Neural crest cell (in vitro differentiated cells): Measurements from ENCODE around the gene TAAR5. TPM values are rescaled to one million over a fixed set of nuclear protein-coding genes. Genes with fewer than 3 reads are reported as not detected.
"Not testable (repeated sequence)": the region's sequence is repeated elsewhere in the genome, so short reads cannot be mapped to it uniquely, and the experiment has no call there.

ENCODE experiments used
- DNase-seq: peaks from one replicate; pipeline ENCODE4 v3.0.0; 2021; ENCODE audit warnings: low read depth, mixed read lengths, low spot score
- H3K27ac Mint-ChIP-seq: one replicate; pipeline ENCODE4 v1.8.0; 2021; ENCODE audit warnings: mild to moderate bottlenecking, mixed read lengths; ENCODE audit not compliant: unreplicated experiment
- H3K27me3 Mint-ChIP-seq: 2 replicates; pipeline ENCODE4 v1.8.0; 2021; ENCODE audit warnings: low read depth, mild to moderate bottlenecking, mixed read lengths
- H3K36me3 Mint-ChIP-seq: 2 replicates; pipeline ENCODE4 v1.8.0; 2021; ENCODE audit warnings: low read depth, mild to moderate bottlenecking, mixed read lengths
- H3K4me1 Mint-ChIP-seq: 2 replicates; pipeline ENCODE4 v1.8.0; 2021; ENCODE audit warnings: mixed read lengths
- H3K4me3 Mint-ChIP-seq: one replicate; pipeline ENCODE4 v1.8.0; 2021; ENCODE audit warnings: mild to moderate bottlenecking, mixed read lengths
- H3K9me3 Mint-ChIP-seq: 2 replicates; pipeline ENCODE4 v1.8.0; 2021; ENCODE audit warnings: mixed read lengths
- CTCF ChIP-seq: fragments of 200-600 bp; sonication (generic); conservative IDR thresholded peaks from 2 replicates; pipeline ENCODE4 v1.5.0; 2021; ENCODE audit warnings: antibody characterized with exemption, mild to moderate bottlenecking
- long read RNA-seq: library from polyadenylated mRNA; unstranded; transcript quantifications from one replicate; pipeline ENCODE4 v2.0.0, GENCODE V29; 2020
- total RNA-seq: library from RNA; stranded (reverse); gene quantifications from 2 replicates; pipeline ENCODE4 v1.2.1, GENCODE V29; 2021

Gene TAAR5, protein sequence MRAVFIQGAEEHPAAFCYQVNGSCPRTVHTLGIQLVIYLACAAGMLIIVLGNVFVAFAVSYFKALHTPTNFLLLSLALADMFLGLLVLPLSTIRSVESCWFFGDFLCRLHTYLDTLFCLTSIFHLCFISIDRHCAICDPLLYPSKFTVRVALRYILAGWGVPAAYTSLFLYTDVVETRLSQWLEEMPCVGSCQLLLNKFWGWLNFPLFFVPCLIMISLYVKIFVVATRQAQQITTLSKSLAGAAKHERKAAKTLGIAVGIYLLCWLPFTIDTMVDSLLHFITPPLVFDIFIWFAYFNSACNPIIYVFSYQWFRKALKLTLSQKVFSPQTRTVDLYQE
- not detected in 2 replicates for total RNA-seq
- long read RNA-seq = 0 reads

DNA sequence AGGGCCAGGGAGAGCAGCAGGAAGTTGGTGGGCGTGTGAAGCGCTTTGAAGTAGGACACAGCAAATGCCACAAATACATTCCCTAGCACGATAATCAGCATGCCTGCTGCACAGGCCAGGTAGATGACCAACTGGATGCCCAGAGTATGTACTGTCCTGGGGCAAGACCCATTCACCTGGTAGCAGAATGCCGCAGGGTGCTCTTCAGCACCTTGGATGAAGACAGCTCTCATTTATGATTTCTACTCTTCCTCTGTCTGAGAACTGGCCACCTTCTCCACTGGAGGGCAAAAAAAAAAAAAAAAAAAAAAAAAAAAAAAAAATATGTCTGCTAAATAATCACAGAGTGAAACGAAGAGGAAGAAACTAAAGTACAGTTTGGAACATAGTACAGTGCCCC lies at the start of gene TAAR5:
TSS of gene TAAR5 (minus strand) at position 288 of the 400 bp plus-strand sequence. CDS start at position 233, 55 bp downstream.
- Mint-ChIP-seq H3K36me3 (no peaks in the 10 kb centered on the region), H3K27me3 (no peaks in the 10 kb centered on the region), H3K4me3 (no peak within 1 kb of the TSS), H3K4me1 (no peaks in the 10 kb centered on the region), H3K9me3 (no peaks in the 10 kb centered on the region), H3K27ac (no peak within 1 kb of the TSS)
- no peak for TF ChIP-seq CTCF
- no peak for DNase-seq

GRCh38 chr6:132637135-132637534 lies 47.6 kb upstream of the TAAR5 start:
- not testable (repeated sequence) for H3K9me3 Mint-ChIP-seq, H3K4me1 Mint-ChIP-seq, H3K27me3 Mint-ChIP-seq, H3K36me3 Mint-ChIP-seq, H3K4me3 Mint-ChIP-seq, DNase-seq, H3K27ac Mint-ChIP-seq

- H3K36me3 Mint-ChIP-seq, H3K27ac Mint-ChIP-seq, DNase-seq, H3K9me3 Mint-ChIP-seq, H3K27me3 Mint-ChIP-seq, H3K4me3 Mint-ChIP-seq, H3K4me1 Mint-ChIP-seq: not testable (repeated sequence)
Measured at GRCh38 chr6:132635906-132636305, 46.4 kb upstream of the TAAR5 start.

GRCh38 chr6:132635288-132635687 lies 45.7 kb upstream of the TAAR5 start:
- H3K27me3 Mint-ChIP-seq, H3K9me3 Mint-ChIP-seq, H3K27ac Mint-ChIP-seq, H3K36me3 Mint-ChIP-seq, H3K4me3 Mint-ChIP-seq, H3K4me1 Mint-ChIP-seq, DNase-seq: not testable (repeated sequence)

GRCh38 chr6:132634796-132635195 lies 45.3 kb upstream of the TAAR5 start:
- no peaks in the 10 kb centered on the region for H3K27me3 Mint-ChIP-seq
- DNase-seq = no peak
- no peaks in the 10 kb centered on the region for H3K36me3 Mint-ChIP-seq
- no peak for TF ChIP-seq CTCF
- peak overlapping the region; percentile 72 for H3K27ac Mint-ChIP-seq
- peaks cover 3% of the 10 kb centered on the region for H3K9me3 Mint-ChIP-seq
- H3K4me3 Mint-ChIP-seq = no peak overlapping the region
- H3K4me1 Mint-ChIP-seq = peaks cover 3% of the 10 kb centered on the region

- no peak for TF ChIP-seq CTCF
- no peak overlapping the region for H3K27ac Mint-ChIP-seq
- peaks cover 8% of the 10 kb centered on the region for H3K9me3 Mint-ChIP-seq
- DNase-seq = no peak
- no peak overlapping the region for H3K4me3 Mint-ChIP-seq
- no peaks in the 10 kb centered on the region for H3K36me3 Mint-ChIP-seq
- H3K27me3 Mint-ChIP-seq = no peaks in the 10 kb centered on the region
- peaks cover 3% of the 10 kb centered on the region for H3K4me1 Mint-ChIP-seq
Measured at GRCh38 chr6:132633362-132633761, 43.8 kb upstream of the TAAR5 start.

GRCh38 chr6:132624175-132624574 lies 34.6 kb upstream of the TAAR5 start, which contains the start of gene TAAR2:
TSS of gene TAAR2 (minus strand) at chr6:132624275. CDS start at chr6:132624275, 0 bp downstream.
- no peak for TF ChIP-seq CTCF
- no peak within 1 kb of the TSS for H3K27ac Mint-ChIP-seq
- DNase-seq = no peak
- H3K27me3 Mint-ChIP-seq = no peaks in the 10 kb centered on the region
- peaks cover 3% of the 10 kb centered on the region for H3K9me3 Mint-ChIP-seq
- H3K4me1 Mint-ChIP-seq = no peaks in the 10 kb centered on the region
- no peaks in the 10 kb centered on the region for H3K36me3 Mint-ChIP-seq
- H3K4me3 Mint-ChIP-seq = no peak within 1 kb of the TSS
